Sigmoid colon (tissue), 7 donors: Measurements from ENCODE around the gene EXOC6B. TPM values are rescaled to one million over a fixed set of nuclear protein-coding genes. Genes with fewer than 3 reads are reported as not detected.

ENCODE experiments used
- DNase-seq: peaks from one replicate; pipeline ENCODE4 v3.0.0-alpha.2; 2019
- H3K27ac ChIP-seq, 4 donors: fragments of 200-600 bp; sonication (generic); one replicate each; pipeline ENCODE4 v1.5.1; 2016 to 2019; ENCODE audit warnings: mild to moderate bottlenecking in 1 of 4
- H3K27me3 ChIP-seq, 3 donors: fragments of 200-600 bp; sonication (generic); one replicate each; pipeline ENCODE4 v1.5.1; 2019; ENCODE audit warnings: mild to moderate bottlenecking in 1 of 3
- H3K36me3 ChIP-seq, 4 donors: fragments of 200-600 bp; sonication (generic); one replicate each; pipeline ENCODE4 v1.5.1; 2016 to 2019
- H3K4me1 ChIP-seq, 4 donors: fragments of 200-600 bp; sonication (generic); one replicate each; pipeline ENCODE4 v1.5.1; 2017 to 2019
- H3K4me3 ChIP-seq, 4 donors: fragments of 200-600 bp; sonication (generic); one replicate each; pipeline ENCODE4 v1.5.1; 2017 to 2019; ENCODE audit warnings: mild to moderate bottlenecking in 2 of 4, moderate library complexity in 1 of 4
- H3K9me3 ChIP-seq, 4 donors: fragments of 200-600 bp in 3 of 4; sonication (generic) in 3 of 4; one replicate each; pipeline versions ENCODE4 v1.5.1 to v1.6.1; 2013 to 2019
- EP300 ChIP-seq, 4 donors: sonication (generic); formaldehyde crosslinking; IDR thresholded peaks; one replicate each; pipeline ENCODE4 v1.6.1; 2017; ENCODE audit warnings: antibody characterized with exemption in 4 of 4
- POLR2A ChIP-seq, 2 donors: fragments of 450-650 bp; IDR thresholded peaks; one replicate each; pipeline ENCODE4 v1.6.1; 2016; ENCODE audit warnings: antibody characterized with exemption in 2 of 2, mild to moderate bottlenecking in 2 of 2, moderate library complexity in 2 of 2
- POLR2AphosphoS5 ChIP-seq, 4 donors: sonication (generic); formaldehyde crosslinking; IDR thresholded peaks; one replicate each; pipeline ENCODE4 v1.6.1; 2017; ENCODE audit warnings: antibody characterized with exemption in 4 of 4
- WGBS, 2 donors: extraction: QIAGEN DNeasy Blood & Tissue Kit; methylation state at CpG; one replicate each; pipeline ENCODE4 v1.1.7; 2013; 5-methylcytosine and 5-hydroxymethylcytosine counted together
- intact Hi-C: fragments of 100-400 bp; cut with DNase I; formaldehyde crosslinking; loops from one replicate; pipeline ENCODE4 v1.15.1; 2023
- polyA plus RNA-seq, 3 donors: library from polyadenylated mRNA; stranded (reverse); fragments of 200-250 nt; gene quantifications; one replicate each; pipeline ENCODE4 v1.2.3, GENCODE V29; 2013
- total RNA-seq, 4 donors: library from RNA; depleted of rRNA; stranded (reverse); fragments of >200 nt; gene quantifications; one replicate each; pipeline ENCODE4 v1.1.0, GENCODE V29; 2016
- TF ChIP-seq, protein P1 (sequence below), 4 experiments: fragments of 450-650 bp in 3 of 4; fragments of 200-600 bp in 1 of 4; IDR thresholded peaks; one replicate each; pipeline ENCODE4 v1.5.1; 2016 to 2019; ENCODE audit warnings: antibody characterized with exemption in 4 of 4, mild to moderate bottlenecking in 3 of 4, moderate library complexity in 2 of 4
- donor health status: healthy with polysubstance abuse.
- donor health status: Bipolar disorder and iron deficiency.
- donor health status: healthy.

Gene EXOC6B
- total and polyA plus RNA-seq, 7 donors = 5.0 to 46.1 (median 25.3) TPM

DNA sequence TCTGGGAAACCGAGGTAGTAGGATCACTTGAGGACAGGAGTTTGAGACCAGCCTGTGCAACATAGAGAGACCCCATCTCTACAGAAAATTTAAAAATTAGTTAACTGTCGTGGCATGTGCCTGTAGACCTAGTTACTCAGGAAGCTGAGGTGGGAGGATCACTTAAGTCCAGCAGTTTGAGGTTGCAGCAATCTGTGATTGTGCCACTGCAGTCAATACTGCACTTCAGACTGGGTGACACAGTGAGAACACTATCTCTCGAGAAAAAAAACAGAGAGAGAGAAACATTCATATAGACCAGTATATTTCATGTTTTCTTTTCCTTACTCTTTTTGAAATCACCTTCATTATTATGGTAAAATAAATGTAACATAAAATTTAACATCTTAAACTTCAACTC lies 387.5 kb downstream of the EXOC6B start:
- DNase-seq = no peak
- TF ChIP-seq EP300 (IDR thresholded peaks at IDR 0.05) (no peak), POLR2A (IDR thresholded peaks at IDR 0.05) (no peak), POLR2AphosphoS5 (IDR thresholded peaks at IDR 0.05) (no peak)
- TF ChIP-seq, protein P1, sequence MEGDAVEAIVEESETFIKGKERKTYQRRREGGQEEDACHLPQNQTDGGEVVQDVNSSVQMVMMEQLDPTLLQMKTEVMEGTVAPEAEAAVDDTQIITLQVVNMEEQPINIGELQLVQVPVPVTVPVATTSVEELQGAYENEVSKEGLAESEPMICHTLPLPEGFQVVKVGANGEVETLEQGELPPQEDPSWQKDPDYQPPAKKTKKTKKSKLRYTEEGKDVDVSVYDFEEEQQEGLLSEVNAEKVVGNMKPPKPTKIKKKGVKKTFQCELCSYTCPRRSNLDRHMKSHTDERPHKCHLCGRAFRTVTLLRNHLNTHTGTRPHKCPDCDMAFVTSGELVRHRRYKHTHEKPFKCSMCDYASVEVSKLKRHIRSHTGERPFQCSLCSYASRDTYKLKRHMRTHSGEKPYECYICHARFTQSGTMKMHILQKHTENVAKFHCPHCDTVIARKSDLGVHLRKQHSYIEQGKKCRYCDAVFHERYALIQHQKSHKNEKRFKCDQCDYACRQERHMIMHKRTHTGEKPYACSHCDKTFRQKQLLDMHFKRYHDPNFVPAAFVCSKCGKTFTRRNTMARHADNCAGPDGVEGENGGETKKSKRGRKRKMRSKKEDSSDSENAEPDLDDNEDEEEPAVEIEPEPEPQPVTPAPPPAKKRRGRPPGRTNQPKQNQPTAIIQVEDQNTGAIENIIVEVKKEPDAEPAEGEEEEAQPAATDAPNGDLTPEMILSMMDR (IDR thresholded peaks at IDR 0.05) = no peak
- Histone ChIP-seq H3K4me3 (no peak overlapping the region), H3K4me1 (no peaks in the 10 kb centered on the region), H3K36me3 (no peaks in the 10 kb centered on the region), H3K9me3 (peaks cover 0 to 2% (median 0%) of the 10 kb centered on the region in 4 donors), H3K27me3 (no peaks in the 10 kb centered on the region), H3K27ac (no peak overlapping the region)
- 88 to 94% methylated on average over 3 of the region's 3 CpGs for WGBS, 2 donors
- intact Hi-C loops = no loop called here

DNA sequence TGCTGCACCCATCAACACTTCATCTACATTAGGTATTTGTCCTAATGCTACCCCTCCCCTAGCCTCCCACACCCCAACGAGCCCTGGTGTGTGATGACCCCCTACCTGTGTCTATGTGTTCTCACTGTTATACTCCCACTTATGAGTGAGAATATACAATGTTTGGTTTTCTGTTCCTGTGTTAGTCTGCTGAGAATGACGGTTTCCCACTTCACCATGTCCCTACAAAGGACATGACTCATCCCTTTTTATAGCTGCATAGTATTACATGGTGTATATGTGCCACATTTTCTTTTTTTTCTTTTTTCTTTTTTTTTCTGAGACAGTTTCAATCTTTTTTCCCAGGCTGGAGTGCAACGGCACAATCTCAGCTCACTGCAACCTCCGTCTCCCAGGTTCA lies 394.1 kb downstream of the EXOC6B start:
- H3K36me3 ChIP-seq = no peaks in the 10 kb centered on the region
- intact Hi-C loops = no loop called here
- no peaks in the 10 kb centered on the region for H3K9me3 ChIP-seq
- H3K4me3 ChIP-seq = no peak overlapping the region
- TF ChIP-seq POLR2A (IDR thresholded peaks at IDR 0.05) = no peak
- no peak for TF ChIP-seq POLR2AphosphoS5 (IDR thresholded peaks at IDR 0.05)
- TF ChIP-seq, protein P1 (IDR thresholded peaks at IDR 0.05) = no peak
- TF ChIP-seq EP300 (IDR thresholded peaks at IDR 0.05) = no peak
- 91 to 92% methylated on average over 4 of the region's 4 CpGs for WGBS, 2 donors
- no peaks in the 10 kb centered on the region for H3K4me1 ChIP-seq
- H3K27me3 ChIP-seq = no peaks in the 10 kb centered on the region
- no peak overlapping the region for H3K27ac ChIP-seq
- DNase-seq = no peak

DNA sequence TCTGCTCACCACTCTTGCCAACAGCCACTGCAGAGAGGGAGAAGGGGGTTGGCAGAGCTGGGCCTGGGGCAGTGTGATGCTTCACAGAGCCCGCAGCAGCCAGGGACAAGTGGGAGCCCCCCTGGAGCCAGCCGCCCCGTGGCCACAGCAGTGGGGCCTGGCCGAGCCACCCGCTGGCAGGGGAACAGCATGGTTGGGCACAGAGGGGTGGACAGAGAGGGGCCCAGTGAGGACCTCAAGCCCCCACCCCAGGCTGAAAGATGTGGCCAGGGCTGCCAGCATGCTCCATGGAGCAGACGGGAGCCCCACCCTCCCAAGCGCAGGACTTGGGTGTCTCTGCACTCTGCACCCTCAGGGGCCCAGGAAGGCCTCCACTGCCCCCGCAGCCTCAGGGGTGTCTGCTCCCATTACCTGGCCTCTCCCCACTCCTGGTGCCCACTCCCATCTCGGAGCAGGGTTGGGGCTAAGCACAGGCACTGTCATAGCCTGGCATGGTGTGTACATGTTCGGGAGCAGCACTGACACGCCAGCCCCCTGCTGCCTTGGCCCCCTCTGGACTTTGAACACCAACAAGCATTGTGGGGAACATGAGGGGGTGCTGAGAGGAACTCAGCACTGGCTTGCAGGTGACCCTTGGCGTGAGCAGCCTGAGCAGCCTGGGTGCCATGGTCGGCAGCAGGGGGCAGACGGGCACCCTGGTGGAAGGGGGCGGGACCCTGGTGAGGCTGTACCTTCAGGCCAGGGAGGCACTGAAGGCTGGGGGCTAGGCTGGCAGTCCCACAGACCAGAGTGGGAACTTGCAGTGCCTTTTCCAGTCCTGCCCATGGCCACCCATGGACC lies 398.6 kb downstream of the EXOC6B start:
- TF ChIP-seq, protein P1 (IDR thresholded peaks at IDR 0.05) = no peak
- no peak for TF ChIP-seq POLR2A (IDR thresholded peaks at IDR 0.05)
- TF ChIP-seq EP300 (IDR thresholded peaks at IDR 0.05) = no peak
- no peak for TF ChIP-seq POLR2AphosphoS5 (IDR thresholded peaks at IDR 0.05)
- WGBS, 2 donors = 95 to 98% methylated on average over 15 of the region's 15 CpGs
- intact Hi-C loops = no loop called here

DNA sequence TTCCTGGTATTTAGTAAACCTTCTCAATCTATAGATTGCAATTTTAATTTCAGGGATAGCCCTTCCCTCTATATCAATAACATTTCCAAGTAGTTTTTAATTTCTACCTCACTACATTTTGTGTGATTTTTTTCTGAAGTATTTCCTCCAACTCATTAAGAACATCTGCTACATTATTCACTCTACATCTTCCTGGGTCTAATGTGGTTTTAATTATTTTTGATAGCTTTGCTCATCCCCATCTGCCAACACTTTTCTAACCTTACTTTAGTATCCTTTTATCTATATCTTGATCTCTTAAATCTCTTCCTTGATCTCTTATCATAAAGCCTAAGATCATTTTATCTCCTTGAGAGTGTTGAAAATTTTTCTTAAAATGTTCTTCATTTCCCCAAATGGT lies 399.8 kb downstream of the EXOC6B start:
- no peak for DNase-seq
- Histone ChIP-seq H3K4me3 (no peak overlapping the region), H3K9me3 (no peaks in the 10 kb centered on the region), H3K36me3 (peaks cover 0 to 4% (median 0%) of the 10 kb centered on the region in 4 donors), H3K27me3 (no peaks in the 10 kb centered on the region), H3K4me1 (no peaks in the 10 kb centered on the region), H3K27ac (no peak overlapping the region)
- TF ChIP-seq EP300 (IDR thresholded peaks at IDR 0.05) (no peak), POLR2AphosphoS5 (IDR thresholded peaks at IDR 0.05) (no peak), POLR2A (IDR thresholded peaks at IDR 0.05) (no peak)
- TF ChIP-seq, protein P1 (IDR thresholded peaks at IDR 0.05) = no peak
- intact Hi-C loops = no loop called here

More for the DNA sequence above, 398.6 kb downstream of the EXOC6B start:
- peaks cover 0 to 4% (median 0%) of the 10 kb centered on the region in 4 donors for H3K36me3 ChIP-seq
- no peak overlapping the region for H3K4me3 ChIP-seq
- H3K4me1 ChIP-seq = no peaks in the 10 kb centered on the region
- no peaks in the 10 kb centered on the region for H3K9me3 ChIP-seq
- DNase-seq = no peak
- no peaks in the 10 kb centered on the region for H3K27me3 ChIP-seq
- no peak overlapping the region for H3K27ac ChIP-seq
